ENCODE data around the gene BARHL1. TPM values are rescaled to one million over a fixed set of nuclear protein-coding genes. Genes with fewer than 3 reads are reported as not detected.

Gene BARHL1
- total RNA-seq = not detected in 2 replicates

DNA sequence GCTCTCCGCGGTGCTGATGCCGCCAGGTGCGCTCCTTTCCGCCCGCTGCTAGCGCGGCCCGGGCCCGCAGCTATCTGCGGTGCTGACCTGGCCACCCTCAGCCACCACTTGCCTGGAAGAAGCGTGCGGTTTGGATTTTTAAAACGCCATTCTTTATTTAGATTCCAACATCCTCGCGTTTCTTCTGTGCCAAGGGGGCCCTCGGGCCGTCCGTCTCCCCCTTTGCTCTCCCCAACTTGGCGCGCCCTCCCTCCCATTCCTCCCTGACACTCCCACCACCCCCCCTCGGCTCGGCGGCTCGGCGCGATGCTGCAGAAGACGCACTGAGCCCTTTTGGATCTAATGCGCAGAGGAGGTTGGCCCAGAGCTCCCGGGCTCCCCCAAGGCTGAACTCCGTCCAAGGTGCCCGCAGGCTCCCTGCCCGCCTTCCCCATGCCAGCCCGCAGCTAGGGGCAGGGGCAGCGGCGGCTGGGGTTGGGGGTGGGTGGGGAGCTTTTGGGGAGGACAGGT lies at the start of gene BARHL1:
Gene BARHL1, plus strand, starts transcription at position 331 of the 510 bp plus-strand sequence. CDS start 192 bp downstream, outside the sequence.

Other genes starting within 250 kb of the BARHL1 start
- 33.4 TPM in 2 replicates for gene SETX, start 227.6 kb upstream of the BARHL1 start, total RNA-seq
- 5.8 TPM in 2 replicates for gene TTF1, start 175.8 kb upstream of the BARHL1 start, total RNA-seq
- gene CFAP77, start 172.4 kb upstream of the BARHL1 start, total RNA-seq = not detected in 2 replicates
- 7.6 and 13.3 TPM in 2 replicates for gene DDX31, start 87.4 kb downstream of the BARHL1 start, total RNA-seq
- 8.5 and 14.1 TPM in 2 replicates for gene GTF3C4, start 87.9 kb downstream of the BARHL1 start, total RNA-seq